GM18526 (cell line): Measurements from ENCODE around the gene ID4.

Source experiments
- POLR2A ChIP-seq: IDR thresholded peaks from 3 replicates; pipeline ENCODE4 v1.6.1; 2011; ENCODE audit not compliant: insufficient read length; ENCODE audit errors: extremely low read depth

The ID4 gene

GRCh38 chr6:19845266-19846041 lies 8.3 kb downstream of the ID4 start:
- TF ChIP-seq POLR2A: no peak

GRCh38 chr6:19848465-19849029 lies 11.4 kb downstream of the ID4 start:
- TF ChIP-seq POLR2A: no peak

- TF ChIP-seq POLR2A: no peak
Observed at GRCh38 chr6:19849196-19849595, 12.0 kb downstream of the ID4 start.

- no peak for TF ChIP-seq POLR2A
Observed at GRCh38 chr6:19849755-19850154, 12.6 kb downstream of the ID4 start.

- no peak for TF ChIP-seq POLR2A
Observed at GRCh38 chr6:19851241-19852089, 14.3 kb downstream of the ID4 start.

DNA sequence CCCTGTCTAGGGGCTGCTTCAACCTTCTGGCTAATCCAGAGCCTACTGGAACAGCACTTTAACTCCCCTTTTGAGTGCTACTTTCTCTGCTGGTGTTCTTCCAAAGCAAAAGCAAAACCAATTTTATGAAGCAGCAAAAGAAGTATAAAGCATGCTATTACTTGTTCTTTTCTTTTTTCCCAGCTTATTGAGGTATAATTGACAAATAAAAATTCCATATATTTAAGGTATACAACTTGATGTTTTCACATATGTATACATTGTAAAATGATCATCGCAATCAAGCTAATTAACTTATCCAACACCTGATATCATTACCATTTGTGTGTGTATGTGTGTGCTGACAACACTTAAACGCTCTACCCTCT lies 14.9 kb downstream of the ID4 start:
- TF ChIP-seq POLR2A: no peak

DNA sequence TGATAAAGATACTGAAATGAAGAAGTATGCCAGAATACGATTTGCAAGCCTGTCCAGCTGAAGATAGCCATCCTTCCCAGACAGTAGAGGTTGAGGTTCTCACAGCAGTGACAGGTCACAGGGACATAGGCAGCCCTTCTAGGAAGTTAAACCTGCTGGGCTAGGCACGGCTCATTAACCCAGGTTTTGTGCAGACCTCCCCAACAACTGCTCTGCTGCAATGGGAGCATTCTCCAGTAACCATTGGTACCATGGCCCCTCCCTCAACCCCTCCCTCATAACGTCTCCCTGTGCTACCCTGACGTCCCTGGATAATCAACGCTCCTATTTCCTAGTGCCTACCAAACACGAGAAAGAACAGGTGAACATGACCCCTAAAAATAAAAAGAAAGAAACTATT lies 15.8 kb downstream of the ID4 start:
- no peak for TF ChIP-seq POLR2A

DNA sequence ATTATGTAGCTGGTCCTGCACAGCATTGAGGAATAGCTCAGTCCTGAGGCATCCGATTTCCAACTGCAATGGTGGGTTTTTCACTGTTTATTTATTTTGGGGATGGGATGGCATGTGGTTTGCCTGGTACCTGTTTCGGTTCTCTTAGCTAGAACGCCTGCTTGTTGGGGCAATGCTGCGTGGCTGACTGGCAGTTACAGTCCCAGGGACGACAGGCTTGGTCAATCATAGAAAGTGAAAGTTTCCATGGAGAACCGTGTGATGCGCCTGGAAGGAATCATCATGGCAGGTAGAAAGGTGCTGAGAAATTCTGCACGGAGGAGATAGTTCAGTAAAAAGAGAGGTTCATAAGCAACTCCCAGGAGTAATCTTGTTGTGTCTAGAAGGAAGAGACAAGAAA lies 18.4 kb downstream of the ID4 start:
- TF ChIP-seq POLR2A: no peak

GRCh38 chr6:19857139-19857538 lies 20.0 kb downstream of the ID4 start:
- TF ChIP-seq POLR2A: no peak

DNA sequence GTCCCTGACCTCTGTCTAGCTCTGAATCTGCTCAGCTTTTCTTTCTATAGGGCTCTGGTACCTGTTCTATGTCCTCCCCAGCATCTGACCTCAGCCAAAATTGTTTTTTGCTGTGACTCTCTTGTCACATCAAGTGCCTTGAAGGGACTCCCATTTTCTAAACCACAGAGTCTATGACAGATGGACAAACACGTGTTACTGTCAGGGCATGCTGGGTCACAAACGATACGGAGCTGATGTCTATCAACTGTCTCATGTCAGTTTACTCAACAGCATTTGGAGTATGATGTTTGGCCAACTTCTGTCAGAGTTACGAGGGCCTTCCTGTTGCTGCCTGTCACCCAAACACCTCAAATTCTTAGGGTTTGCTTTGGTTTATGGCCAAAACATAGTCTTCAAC lies 20.5 kb downstream of the ID4 start:
- TF ChIP-seq POLR2A: no peak

- no peak for TF ChIP-seq POLR2A
Observed at GRCh38 chr6:19860235-19860877, 23.2 kb downstream of the ID4 start.

GRCh38 chr6:19864285-19864684 lies 27.1 kb downstream of the ID4 start:
- TF ChIP-seq POLR2A: no peak

- no peak for TF ChIP-seq POLR2A
Observed at GRCh38 chr6:19865178-19865577, 28.0 kb downstream of the ID4 start.

DNA sequence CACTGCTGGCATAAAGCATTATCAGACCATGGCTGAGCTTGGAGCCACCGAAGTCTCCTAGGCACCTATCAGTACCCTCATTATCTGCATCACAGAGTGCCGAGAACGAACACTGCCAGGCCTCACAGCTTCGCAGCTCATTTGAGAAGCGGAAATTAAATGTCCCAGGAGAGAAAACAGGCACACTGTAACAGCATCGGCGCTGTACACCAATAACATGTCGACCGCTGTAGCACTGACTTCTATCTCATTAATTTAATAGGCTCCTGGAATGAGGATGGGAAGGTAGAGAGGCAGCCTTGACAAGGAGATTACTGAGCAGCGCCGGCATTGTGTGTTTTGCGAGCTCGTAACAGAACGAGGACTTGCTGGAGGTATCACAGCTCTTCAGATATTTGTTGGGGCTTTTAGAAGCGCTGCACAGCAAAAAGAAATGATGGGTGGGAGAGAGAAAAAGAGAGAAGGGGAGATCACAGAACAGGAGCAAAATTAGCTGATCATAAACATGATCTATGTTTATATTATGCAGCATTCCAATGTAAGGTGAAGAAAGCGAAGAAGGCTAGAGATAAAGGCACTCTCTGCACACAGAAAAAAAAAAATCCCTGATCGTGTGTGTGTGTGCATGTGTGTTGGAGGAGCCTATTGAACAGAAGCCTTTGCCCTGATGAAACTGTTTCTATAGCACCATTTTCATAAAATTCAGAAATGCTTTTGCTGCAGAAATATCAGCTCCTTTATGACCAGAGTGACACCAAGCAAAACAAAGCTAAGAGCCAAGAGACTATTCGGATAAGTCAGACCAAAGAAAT lies 29.2 kb downstream of the ID4 start:
- TF ChIP-seq POLR2A: no peak

DNA sequence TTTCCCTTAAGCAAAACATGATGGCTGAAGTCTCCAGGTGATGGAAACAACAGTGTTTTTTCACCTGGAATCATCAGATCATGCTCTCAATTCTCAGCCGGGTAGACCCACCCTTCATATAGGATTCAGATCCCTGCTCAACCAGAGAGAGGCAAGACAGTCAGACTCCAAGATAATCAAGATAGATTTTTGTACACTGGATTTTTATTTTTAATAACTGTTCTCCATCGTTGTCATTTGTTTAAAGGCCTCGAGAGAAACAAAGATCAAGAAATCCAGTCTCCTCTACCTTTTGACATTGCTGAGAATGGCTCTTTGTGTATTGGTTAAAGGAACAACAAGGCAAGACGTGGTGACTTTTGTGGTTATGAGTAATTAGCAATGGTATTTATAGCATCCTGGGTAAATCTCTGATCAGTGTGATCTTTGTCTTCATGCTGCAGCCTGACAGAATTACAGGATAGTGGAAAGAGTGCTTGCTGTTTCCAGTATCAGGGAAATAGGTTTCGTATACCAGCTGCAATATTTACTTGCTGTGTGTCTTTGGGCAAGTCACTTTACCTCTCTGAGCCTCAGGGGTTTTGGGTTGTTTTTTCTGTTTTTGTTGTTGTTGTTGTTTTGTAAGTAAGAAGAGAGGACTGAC lies 29.9 kb downstream of the ID4 start:
- TF ChIP-seq POLR2A: no peak

GRCh38 chr6:19869464-19869863 lies 32.3 kb downstream of the ID4 start:
- TF ChIP-seq POLR2A: no peak
